IPS-18a (cell line): ENCODE measurements around the gene MUC12.
"Not testable (repeated sequence)": the region's sequence is repeated elsewhere in the genome, so short reads cannot be mapped to it uniquely, and the experiment has no call there.

ENCODE experiments used
- H3K27ac ChIP-seq: one replicate; pipeline ENCODE4 v1.5.1; 2013; ENCODE audit warnings: low read length
- H3K27me3 ChIP-seq: one replicate; pipeline ENCODE4 v1.6.1; 2013; ENCODE audit warnings: mild to moderate bottlenecking, low read length; ENCODE audit not compliant: control insufficient read depth, insufficient read depth
- H3K36me3 ChIP-seq: one replicate; pipeline ENCODE4 v1.6.1; 2013; ENCODE audit warnings: low read depth, low read length; ENCODE audit not compliant: control insufficient read depth
- H3K4me1 ChIP-seq: one replicate; pipeline ENCODE4 v1.6.1; 2013; ENCODE audit warnings: low read depth, low read length; ENCODE audit not compliant: control insufficient read depth
- H3K4me3 ChIP-seq: one replicate; pipeline ENCODE4 v1.5.1; 2013; ENCODE audit warnings: low read length
- H3K9ac ChIP-seq: one replicate; pipeline ENCODE4 v1.6.1; 2013; ENCODE audit warnings: mild to moderate bottlenecking, low read length, moderate library complexity
- H3K9me3 ChIP-seq: one replicate; pipeline ENCODE4 v1.6.1; 2013; ENCODE audit warnings: low read depth, low read length; ENCODE audit not compliant: control insufficient read depth

Gene MUC12, protein sequence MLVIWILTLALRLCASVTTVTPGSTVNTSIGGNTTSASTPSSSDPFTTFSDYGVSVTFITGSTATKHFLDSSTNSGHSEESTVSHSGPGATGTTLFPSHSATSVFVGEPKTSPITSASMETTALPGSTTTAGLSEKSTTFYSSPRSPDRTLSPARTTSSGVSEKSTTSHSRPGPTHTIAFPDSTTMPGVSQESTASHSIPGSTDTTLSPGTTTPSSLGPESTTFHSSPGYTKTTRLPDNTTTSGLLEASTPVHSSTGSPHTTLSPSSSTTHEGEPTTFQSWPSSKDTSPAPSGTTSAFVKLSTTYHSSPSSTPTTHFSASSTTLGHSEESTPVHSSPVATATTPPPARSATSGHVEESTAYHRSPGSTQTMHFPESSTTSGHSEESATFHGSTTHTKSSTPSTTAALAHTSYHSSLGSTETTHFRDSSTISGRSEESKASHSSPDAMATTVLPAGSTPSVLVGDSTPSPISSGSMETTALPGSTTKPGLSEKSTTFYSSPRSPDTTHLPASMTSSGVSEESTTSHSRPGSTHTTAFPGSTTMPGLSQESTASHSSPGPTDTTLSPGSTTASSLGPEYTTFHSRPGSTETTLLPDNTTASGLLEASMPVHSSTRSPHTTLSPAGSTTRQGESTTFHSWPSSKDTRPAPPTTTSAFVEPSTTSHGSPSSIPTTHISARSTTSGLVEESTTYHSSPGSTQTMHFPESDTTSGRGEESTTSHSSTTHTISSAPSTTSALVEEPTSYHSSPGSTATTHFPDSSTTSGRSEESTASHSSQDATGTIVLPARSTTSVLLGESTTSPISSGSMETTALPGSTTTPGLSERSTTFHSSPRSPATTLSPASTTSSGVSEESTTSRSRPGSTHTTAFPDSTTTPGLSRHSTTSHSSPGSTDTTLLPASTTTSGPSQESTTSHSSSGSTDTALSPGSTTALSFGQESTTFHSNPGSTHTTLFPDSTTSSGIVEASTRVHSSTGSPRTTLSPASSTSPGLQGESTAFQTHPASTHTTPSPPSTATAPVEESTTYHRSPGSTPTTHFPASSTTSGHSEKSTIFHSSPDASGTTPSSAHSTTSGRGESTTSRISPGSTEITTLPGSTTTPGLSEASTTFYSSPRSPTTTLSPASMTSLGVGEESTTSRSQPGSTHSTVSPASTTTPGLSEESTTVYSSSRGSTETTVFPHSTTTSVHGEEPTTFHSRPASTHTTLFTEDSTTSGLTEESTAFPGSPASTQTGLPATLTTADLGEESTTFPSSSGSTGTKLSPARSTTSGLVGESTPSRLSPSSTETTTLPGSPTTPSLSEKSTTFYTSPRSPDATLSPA (N-terminal part only)

DNA sequence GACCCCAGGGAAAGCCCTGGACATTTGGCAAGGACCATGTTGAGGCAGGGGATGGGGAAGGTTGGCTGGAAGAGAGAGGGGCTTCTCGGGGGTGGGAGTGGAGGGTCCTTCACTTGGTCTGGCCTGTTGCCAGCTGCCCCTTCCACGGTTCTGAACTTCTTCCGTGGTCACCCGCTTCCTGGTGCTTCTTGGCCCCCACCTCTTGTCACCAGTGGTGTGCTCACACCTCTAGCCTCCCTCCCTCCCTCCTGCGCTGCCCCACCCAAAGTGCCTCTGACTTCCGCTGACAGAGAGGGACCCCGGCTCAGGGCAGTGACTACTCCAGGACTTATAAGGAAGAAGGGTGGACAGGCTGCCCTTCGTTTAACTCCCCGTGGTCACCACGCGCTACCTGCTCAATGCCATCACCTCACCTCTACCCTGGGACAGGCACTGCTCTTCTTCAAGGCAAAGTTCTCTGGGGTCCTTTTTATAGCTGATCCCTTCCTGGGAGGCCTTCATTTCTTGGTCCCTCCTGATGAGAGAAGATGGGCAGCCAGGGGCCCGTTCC, at the start of gene MUC12:
TSS of gene MUC12 (plus strand) at position 500 of the 550 bp plus-strand sequence. CDS start 58 bp downstream, outside the sequence.
- H3K36me3 ChIP-seq = no peaks in the 10 kb centered on the region
- H3K9me3 ChIP-seq = no peaks in the 10 kb centered on the region
- H3K27me3 ChIP-seq = peaks cover 33% of the 10 kb centered on the region
- no peak within 1 kb of the TSS for H3K9ac ChIP-seq
- peaks cover 26% of the 10 kb centered on the region for H3K4me1 ChIP-seq
- no peak within 1 kb of the TSS for H3K4me3 ChIP-seq
- H3K27ac ChIP-seq = no peak within 1 kb of the TSS

DNA sequence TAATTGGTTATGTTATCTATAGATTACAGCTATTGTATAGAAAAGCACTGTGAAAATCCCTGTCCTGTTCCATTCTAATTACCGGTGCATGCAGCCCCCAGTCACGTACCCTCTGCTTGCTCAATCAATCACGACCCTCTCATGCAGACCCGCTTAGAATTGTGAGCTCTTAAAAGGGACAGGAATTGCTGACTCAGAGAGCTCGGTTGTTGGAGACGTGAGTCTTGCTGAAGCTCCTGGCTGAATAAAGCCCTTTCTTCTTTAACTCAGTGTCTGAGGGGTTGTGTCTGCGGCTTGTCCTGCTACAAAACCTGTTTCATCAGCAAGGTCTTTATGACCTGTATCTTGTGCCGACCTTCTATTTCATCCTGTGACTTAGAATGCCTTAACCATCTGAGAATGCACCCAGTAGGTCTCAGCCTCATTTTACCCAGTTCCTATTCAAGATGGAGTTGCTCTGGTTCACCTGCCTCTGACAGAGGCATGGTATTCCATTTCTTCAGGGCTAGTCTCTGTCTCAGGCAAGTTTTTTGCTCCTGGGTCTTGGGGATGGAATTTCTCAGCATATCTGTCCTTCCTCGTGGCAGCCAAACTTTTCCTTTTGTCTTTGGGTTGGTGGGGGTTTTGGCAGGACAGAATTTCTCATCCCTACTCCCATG, 49.5 kb upstream of the MUC12 start:
- not testable (repeated sequence) for H3K36me3 ChIP-seq, H3K4me3 ChIP-seq, H3K9ac ChIP-seq, H3K27me3 ChIP-seq, H3K27ac ChIP-seq, H3K9me3 ChIP-seq, H3K4me1 ChIP-seq

- Histone ChIP-seq H3K27ac (no peak overlapping the region), H3K36me3 (no peaks in the 10 kb centered on the region), H3K4me1 (peaks cover 3% of the 10 kb centered on the region), H3K4me3 (no peak overlapping the region), H3K9ac (no peak overlapping the region), H3K27me3 (no peaks in the 10 kb centered on the region), H3K9me3 (no peaks in the 10 kb centered on the region)
These were observed 48.3 kb upstream of the MUC12 start for GRCh38 chr7:100921039-100921438.

- H3K4me3 ChIP-seq, H3K27me3 ChIP-seq, H3K27ac ChIP-seq, H3K9me3 ChIP-seq, H3K9ac ChIP-seq, H3K36me3 ChIP-seq, H3K4me1 ChIP-seq: not testable (repeated sequence)
These were observed 45.7 kb upstream of the MUC12 start for GRCh38 chr7:100923616-100924015.

DNA sequence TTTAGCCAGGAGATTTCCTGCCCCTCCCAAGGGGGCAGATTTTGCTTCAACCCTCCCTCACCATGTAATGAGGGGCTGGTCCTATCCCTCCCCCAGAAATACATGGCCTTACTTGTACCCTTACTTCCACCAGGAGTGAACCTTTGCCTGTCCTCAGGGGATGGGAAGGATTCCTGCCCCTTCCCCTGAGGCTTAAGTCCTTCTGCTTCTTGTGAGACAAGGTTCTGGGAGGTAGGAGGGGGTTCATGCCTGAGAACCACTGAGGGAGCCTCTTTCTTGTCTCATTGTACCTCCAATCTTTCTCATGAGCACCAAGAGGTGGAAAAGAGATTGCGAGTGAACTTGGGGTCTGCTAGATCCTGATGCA, 39.6 kb upstream of the MUC12 start:
- Histone ChIP-seq H3K4me3 (peak overlapping the region; percentile 42), H3K27me3 (no peaks in the 10 kb centered on the region), H3K4me1 (peaks cover 13% of the 10 kb centered on the region), H3K9ac (peak overlapping the region; percentile 27), H3K36me3 (no peaks in the 10 kb centered on the region), H3K9me3 (no peaks in the 10 kb centered on the region), H3K27ac (peak overlapping the region; percentile 65)

- Histone ChIP-seq H3K27me3 (no peaks in the 10 kb centered on the region), H3K9me3 (no peaks in the 10 kb centered on the region), H3K9ac (no peak overlapping the region), H3K4me1 (peaks cover 10% of the 10 kb centered on the region), H3K27ac (no peak overlapping the region), H3K36me3 (no peaks in the 10 kb centered on the region), H3K4me3 (no peak overlapping the region)
These were observed 35.6 kb upstream of the MUC12 start for GRCh38 chr7:100933734-100934133.

DNA sequence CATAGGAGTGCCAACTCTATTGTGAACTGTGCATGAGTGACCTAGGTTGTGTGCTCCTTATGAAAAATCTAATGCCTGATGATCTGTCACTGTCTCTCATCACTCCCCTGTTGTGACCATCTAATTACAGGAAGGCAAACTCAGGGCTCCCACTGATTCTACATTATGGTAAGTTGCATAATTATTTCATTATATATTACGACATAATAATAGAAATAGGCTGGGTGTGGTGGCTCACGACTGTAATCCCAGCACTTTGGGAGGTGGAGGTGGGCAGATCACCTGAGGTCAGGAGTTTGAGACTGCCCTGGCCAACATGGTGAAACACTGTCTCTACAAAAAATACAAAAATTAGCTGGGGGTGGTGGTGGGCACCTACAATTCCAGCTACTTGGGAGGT, 34.0 kb upstream of the MUC12 start:
- H3K27me3 ChIP-seq, H3K27ac ChIP-seq, H3K9ac ChIP-seq, H3K4me3 ChIP-seq, H3K4me1 ChIP-seq, H3K36me3 ChIP-seq, H3K9me3 ChIP-seq: not testable (repeated sequence)

DNA sequence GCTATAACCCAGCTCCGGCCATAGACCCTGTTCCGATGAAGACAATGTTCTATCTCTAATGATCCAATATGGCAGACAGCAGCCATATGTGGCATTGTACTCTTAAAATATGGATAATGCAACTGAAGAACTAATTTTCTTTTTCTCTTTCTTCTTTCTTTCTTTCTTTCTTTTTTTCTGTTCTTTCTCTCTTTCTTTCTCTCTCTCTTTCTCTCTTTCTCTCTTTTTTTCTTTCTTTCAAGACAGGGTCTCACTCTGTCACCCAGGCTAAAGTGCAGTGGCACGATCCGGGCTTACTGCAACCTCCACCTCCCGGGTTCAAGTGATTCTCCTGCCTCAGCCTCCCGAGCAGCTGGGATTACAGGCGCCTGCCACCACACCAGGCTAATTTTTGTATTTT, 33.2 kb upstream of the MUC12 start:
- not testable (repeated sequence) for H3K9me3 ChIP-seq, H3K9ac ChIP-seq, H3K27ac ChIP-seq, H3K4me1 ChIP-seq, H3K27me3 ChIP-seq, H3K4me3 ChIP-seq, H3K36me3 ChIP-seq

GRCh38 chr7:100942045-100942774, 27.2 kb upstream of the MUC12 start:
- Histone ChIP-seq H3K9ac (no peak overlapping the region), H3K27me3 (no peaks in the 10 kb centered on the region), H3K27ac (no peak overlapping the region), H3K4me1 (peaks cover 7% of the 10 kb centered on the region), H3K36me3 (no peaks in the 10 kb centered on the region), H3K9me3 (no peaks in the 10 kb centered on the region), H3K4me3 (no peak overlapping the region)

DNA sequence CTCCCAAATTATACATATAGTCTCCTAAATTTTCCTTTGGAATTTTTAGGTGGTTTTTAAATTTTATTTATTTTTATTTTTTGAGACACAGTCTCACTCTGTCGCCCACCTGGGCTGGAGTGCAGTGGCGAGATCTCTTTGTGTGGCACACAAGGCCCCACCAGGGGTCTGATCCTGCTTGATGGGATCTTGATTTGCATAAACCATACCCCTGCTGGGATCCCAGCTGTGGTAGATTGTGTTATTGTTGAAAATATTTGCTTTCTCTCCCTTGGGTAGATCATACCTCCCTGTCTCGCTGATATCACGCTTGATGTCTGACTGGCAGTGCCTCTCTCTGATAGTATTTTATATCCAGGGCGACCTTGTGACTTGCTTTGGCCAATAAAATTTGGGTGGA, 25.7 kb upstream of the MUC12 start:
- no peaks in the 10 kb centered on the region for H3K27me3 ChIP-seq
- peaks cover 7% of the 10 kb centered on the region for H3K4me1 ChIP-seq
- no peaks in the 10 kb centered on the region for H3K9me3 ChIP-seq
- no peak overlapping the region for H3K27ac ChIP-seq
- peak overlapping the region; percentile 11 for H3K4me3 ChIP-seq
- H3K9ac ChIP-seq = no peak overlapping the region
- H3K36me3 ChIP-seq = no peaks in the 10 kb centered on the region
